Hematopoietic multipotent progenitor cell treated with erythropoietin and hydrocortisone succinate and interleukin-3 and kit ligand, for 4 days (in vitro differentiated cells): Measurements from ENCODE around the gene ENGASE.
A peak's percentile ranks its signal among the peaks of the same experiment; 100 is the strongest.

Experiments
- DNase-seq: peaks from one replicate; pipeline ENCODE4 v3.0.0-alpha.2; 2015

The ENGASE gene

GRCh38 chr17:79081571-79082276 is 7.1 kb downstream of the ENGASE start:
- DNase-seq: no peak

GRCh38 chr17:79082311-79083190 is 7.9 kb downstream of the ENGASE start:
- peak; percentile 60 for DNase-seq

- DNase-seq: no peak
These were observed 8.8 kb downstream of the ENGASE start for GRCh38 chr17:79083191-79083971.

- no peak for DNase-seq
These were observed 9.9 kb downstream of the ENGASE start for GRCh38 chr17:79084291-79085153.

- DNase-seq: no peak
These were observed 10.7 kb downstream of the ENGASE start for GRCh38 chr17:79085154-79085920.

GRCh38 chr17:79085921-79086551 is 11.4 kb downstream of the ENGASE start:
- no peak for DNase-seq

GRCh38 chr17:79086609-79087427 is 12.2 kb downstream of the ENGASE start:
- DNase-seq: no peak

GRCh38 chr17:79087428-79088143 is 13.0 kb downstream of the ENGASE start:
- peak; percentile 79 for DNase-seq

GRCh38 chr17:79088247-79088996 is 13.8 kb downstream of the ENGASE start:
- no peak for DNase-seq

- DNase-seq: no peak
These were observed 14.3 kb downstream of the ENGASE start for GRCh38 chr17:79088997-79089328.

- DNase-seq: no peak
These were observed 15.3 kb downstream of the ENGASE start for GRCh38 chr17:79089720-79090442.

GRCh38 chr17:79090443-79091225 is 16.0 kb downstream of the ENGASE start:
- DNase-seq: peak; percentile 15

GRCh38 chr17:79091226-79091670 is 16.6 kb downstream of the ENGASE start:
- DNase-seq: no peak

GRCh38 chr17:79092567-79092966 is 17.9 kb downstream of the ENGASE start:
- no peak for DNase-seq

- DNase-seq: peak; percentile 18
These were observed 18.6 kb downstream of the ENGASE start for GRCh38 chr17:79093270-79093669.

- no peak for DNase-seq
These were observed 19.6 kb downstream of the ENGASE start for GRCh38 chr17:79094261-79094660.
